Epithelial cell of prostate (primary cell): ENCODE results near the gene KRTAP5-4.
"Not testable (repeated sequence)": the region's sequence is repeated elsewhere in the genome, so short reads cannot be mapped to it uniquely, and the experiment has no call there.

Experiments
- DNase-seq: peaks from one replicate; pipeline ENCODE4 v3.0.0-alpha.2; 2011; ENCODE audit warnings: low read depth, low spot score
- H3K27ac ChIP-seq: fragments of 450-650 bp; 2 replicates; pipeline ENCODE4 v1.5.1; 2017; ENCODE audit warnings: mild to moderate bottlenecking

The KRTAP5-4 gene

GRCh38 chr11:1605923-1606322 lies 16.0 kb downstream of the KRTAP5-4 start:
- not testable (repeated sequence) for H3K27ac ChIP-seq, DNase-seq

- DNase-seq: no peak
- H3K27ac ChIP-seq: no peak overlapping the region
Measured at GRCh38 chr11:1604711-1605110, 17.2 kb downstream of the KRTAP5-4 start.

GRCh38 chr11:1604181-1604580 lies 17.8 kb downstream of the KRTAP5-4 start:
- no peak overlapping the region for H3K27ac ChIP-seq
- DNase-seq: no peak

- H3K27ac ChIP-seq: no peak overlapping the region
- no peak for DNase-seq
Measured at GRCh38 chr11:1603629-1604028, 18.3 kb downstream of the KRTAP5-4 start.

GRCh38 chr11:1601663-1602062 lies 20.3 kb downstream of the KRTAP5-4 start:
- DNase-seq: not testable (repeated sequence)

GRCh38 chr11:1600626-1601025 lies 21.3 kb downstream of the KRTAP5-4 start:
- no peak overlapping the region for H3K27ac ChIP-seq
- DNase-seq: no peak

More at GRCh38 chr11:1601663-1602062, 20.3 kb downstream of the KRTAP5-4 start:
- not testable (repeated sequence) for H3K27ac ChIP-seq

- no peak for DNase-seq
- H3K27ac ChIP-seq: no peak overlapping the region
Measured at GRCh38 chr11:1598816-1599215, 23.1 kb downstream of the KRTAP5-4 start.

GRCh38 chr11:1598406-1598805 lies 23.5 kb downstream of the KRTAP5-4 start:
- DNase-seq, H3K27ac ChIP-seq: not testable (repeated sequence)

GRCh38 chr11:1597994-1598380 lies 24.0 kb downstream of the KRTAP5-4 start, which contains the start of gene KRTAP5-2:
Gene KRTAP5-2, minus strand, starts transcription at chr11:1598294. Its CDS starts 44 bp downstream, at chr11:1598250.
- no peak within 1 kb of the TSS for H3K27ac ChIP-seq
- no peak for DNase-seq

GRCh38 chr11:1597331-1597993 lies 24.5 kb downstream of the KRTAP5-4 start:
- no peak overlapping the region for H3K27ac ChIP-seq
- no peak for DNase-seq

- not testable (repeated sequence) for H3K27ac ChIP-seq, DNase-seq
Measured at GRCh38 chr11:1596576-1597121, 25.3 kb downstream of the KRTAP5-4 start.

- not testable (repeated sequence) for H3K27ac ChIP-seq, DNase-seq
Measured at GRCh38 chr11:1595994-1596575, 25.9 kb downstream of the KRTAP5-4 start.

GRCh38 chr11:1592628-1593027 lies 29.3 kb downstream of the KRTAP5-4 start:
- H3K27ac ChIP-seq: no peak overlapping the region
- no peak for DNase-seq

- no peak for DNase-seq
- H3K27ac ChIP-seq: peak overlapping the region; percentile 28
Measured at GRCh38 chr11:1589996-1590395, 31.9 kb downstream of the KRTAP5-4 start.

- DNase-seq: peak; percentile 45
- peak overlapping the region; percentile 34 for H3K27ac ChIP-seq
Measured at GRCh38 chr11:1589191-1589963, 32.6 kb downstream of the KRTAP5-4 start.

GRCh38 chr11:1586699-1587098 lies 35.2 kb downstream of the KRTAP5-4 start:
- no peak overlapping the region for H3K27ac ChIP-seq
- DNase-seq: no peak

GRCh38 chr11:1584661-1585370 lies 37.1 kb downstream of the KRTAP5-4 start, which contains the start of gene KRTAP5-1:
Gene KRTAP5-1, minus strand, starts transcription at chr11:1585283. Its CDS starts 34 bp downstream, at chr11:1585249.
- DNase-seq, H3K27ac ChIP-seq: not testable (repeated sequence)

- DNase-seq, H3K27ac ChIP-seq: not testable (repeated sequence)
Measured at GRCh38 chr11:1582909-1583308, 39.0 kb downstream of the KRTAP5-4 start.

GRCh38 chr11:1581976-1582375 lies 40.0 kb downstream of the KRTAP5-4 start:
- H3K27ac ChIP-seq: no peak overlapping the region
- DNase-seq: no peak

GRCh38 chr11:1576825-1577224 lies 45.1 kb downstream of the KRTAP5-4 start:
- DNase-seq: no peak
- H3K27ac ChIP-seq: no peak overlapping the region
